ENCODE measurements around the gene ECM1. TPM values are rescaled to one million over a fixed set of nuclear protein-coding genes. Genes with fewer than 3 reads are reported as not detected.
A peak's percentile ranks its signal among the peaks of the same experiment; 100 is the strongest.

ECM1 gene
- total and polyA plus RNA-seq, 2 donors (not counting 1 experiment from before 2014, with no cell fraction given) = 1.9 to 2.3 TPM

GRCh38 chr1:150559656-150560010 lies 51.7 kb downstream of the ECM1 start:
- peaks cover 41% of the 10 kb centered on the region for H3K4me1 Mint-ChIP-seq
- H3K4me3 ChIP-seq (ENCODE audit: control extremely low read depth in 1 of 5, extremely low read depth in 1 of 5, insufficient read depth in 1 of 5, low read depth in 2 of 5, low read length in 4 of 5) = no peak overlapping the region
- peak overlapping the region; percentile 95 for H2AFZ ChIP-seq (ENCODE audit: insufficient read depth, low read depth, low read length, poor library complexity, severe bottlenecking)
- POLR2A ChIA-PET = interaction anchor here (0.5 to 10.3 kb wide), 3 partner anchors 16 to 65 kb away, joined by 3 to 371 read pairs (median 4); partner anchors contain the start of gene MCL1
- H3K27ac ChIP-seq (ENCODE audit: low read length in 2 of 2) = no peak overlapping the region
- H3K27me3 ChIP-seq (replicated peaks in 1 of 4; ENCODE audit: control extremely low read depth in 1 of 4, control insufficient read depth in 3 of 4, insufficient read depth in 4 of 4, low read length in 3 of 4) = no peaks in the 10 kb centered on the region
- CTCF ChIA-PET = interaction anchor here (0.7 to 14.8 kb wide), 21 partner anchors 9 to 436 kb away, joined by 3 to 661 read pairs (median 6); partner anchors contain the start of genes ADAMTSL4, ENSA, FALEC and GOLPH3L
- H3K79me2 ChIP-seq (ENCODE audit: control insufficient read depth, insufficient read depth, low read length) = peaks cover 20% of the 10 kb centered on the region
- H3K9me3 ChIP-seq (ENCODE audit: control extremely low read depth in 1 of 3, control insufficient read depth in 2 of 3, insufficient read depth in 1 of 3, low read length in 2 of 3) = no peaks in the 10 kb centered on the region
- no peak overlapping the region for H3K27ac Mint-ChIP-seq
- no peaks in the 10 kb centered on the region for H3K27me3 Mint-ChIP-seq
- peaks cover 3% of the 10 kb centered on the region for H4K20me1 ChIP-seq (ENCODE audit: control insufficient read depth, insufficient read depth, low read length, poor library complexity, severe bottlenecking)
- no peak overlapping the region for H3K4me3 Mint-ChIP-seq
- H3K4me2 ChIP-seq (replicated peaks; ENCODE audit: low read depth, low read length, poor library complexity, severe bottlenecking) = peak overlapping the region; percentile 90
- TF ChIP-seq CTCF (IDR thresholded peaks at IDR 0.05) (no peak), EZH2 (IDR thresholded peaks at IDR 0.05; ENCODE audit: borderline replicate concordance, insufficient read depth, low read depth, low read length, poor library complexity, severe bottlenecking) (no peak)
- no peaks in the 10 kb centered on the region for H3K36me3 ChIP-seq (replicated peaks in 1 of 2; ENCODE audit: control extremely low read depth in 1 of 2, control insufficient read depth in 1 of 2, extremely low read depth in 1 of 2, insufficient read depth in 2 of 2, low read length in 1 of 2)
- ATAC-seq (ENCODE audit: low read depth) (no peak), DNase-seq (no peak)
- 74% methylated on average over 6 of the region's 10 CpGs for WGBS (ENCODE audit: insufficient coverage)
- peaks cover 32 to 45% of the 10 kb centered on the region in 2 donors for H3K4me1 ChIP-seq (ENCODE audit: control insufficient read depth in 2 of 2, insufficient read depth in 2 of 2, low read length in 2 of 2)
- H3K9ac ChIP-seq (ENCODE audit: low read length) = no peak overlapping the region
- no peaks in the 10 kb centered on the region for H3K9me3 Mint-ChIP-seq (ENCODE audit: insufficient read depth)
- intact Hi-C loops (cut with micrococcal nuclease) = loop anchor here (1.0 to 5.0 kb wide), 4 partner anchors 95 to 448 kb away; partner anchors contain the start of genes ARNT, CTSS, MINDY1 and PRUNE1

GRCh38 chr1:150560011-150560438 lies 52.1 kb downstream of the ECM1 start:
- H3K27me3 ChIP-seq (replicated peaks in 1 of 4; ENCODE audit: control extremely low read depth in 1 of 4, control insufficient read depth in 3 of 4, insufficient read depth in 4 of 4, low read length in 3 of 4) = no peaks in the 10 kb centered on the region
- no peaks in the 10 kb centered on the region for H3K9me3 Mint-ChIP-seq (ENCODE audit: insufficient read depth)
- H3K4me3 Mint-ChIP-seq = peak overlapping the region; percentile 99
- H3K9ac ChIP-seq (ENCODE audit: low read length) = peak overlapping the region; percentile 93
- ATAC-seq (ENCODE audit: low read depth) (no peak), DNase-seq (peak; percentile 85)
- H3K27ac ChIP-seq (ENCODE audit: low read length in 2 of 2) = peak overlapping the region in 1 of 2 donors; percentile 99
- intact Hi-C loops (cut with micrococcal nuclease) = loop anchor here (1.0 to 5.0 kb wide), 4 partner anchors 96 to 447 kb away; partner anchors contain the start of genes ARNT, CTSS, MINDY1 and PRUNE1
- ChIA-PET POLR2A (interaction anchor here (0.5 to 10.3 kb wide), 4 partner anchors 15 to 70 kb away, joined by 3 to 371 read pairs (median 20); partner anchors contain the start of genes ENSA and MCL1), CTCF (interaction anchor here (0.6 to 14.8 kb wide), 32 partner anchors 9 to 436 kb away, joined by 3 to 661 read pairs (median 4); partner anchors contain the start of genes ADAMTSL4, ENSA, FALEC and GOLPH3L)
- TF ChIP-seq CTCF (IDR thresholded peaks at IDR 0.05) (peak; percentile 94), EZH2 (IDR thresholded peaks at IDR 0.05; ENCODE audit: borderline replicate concordance, insufficient read depth, low read depth, low read length, poor library complexity, severe bottlenecking) (no peak)
- H3K36me3 ChIP-seq (replicated peaks in 1 of 2; ENCODE audit: control extremely low read depth in 1 of 2, control insufficient read depth in 1 of 2, extremely low read depth in 1 of 2, insufficient read depth in 2 of 2, low read length in 1 of 2) = no peaks in the 10 kb centered on the region
- H2AFZ ChIP-seq (ENCODE audit: insufficient read depth, low read depth, low read length, poor library complexity, severe bottlenecking) = peak overlapping the region; percentile 95
- WGBS (ENCODE audit: insufficient coverage) = 13% methylated on average over 5 of the region's 9 CpGs
- peaks cover 45% of the 10 kb centered on the region for H3K4me1 Mint-ChIP-seq
- peak overlapping the region in 2 of 5 experiments; percentile 9 to 19 for H3K4me3 ChIP-seq (ENCODE audit: control extremely low read depth in 1 of 5, extremely low read depth in 1 of 5, insufficient read depth in 1 of 5, low read depth in 2 of 5, low read length in 4 of 5)
- H3K4me1 ChIP-seq (ENCODE audit: control insufficient read depth in 2 of 2, insufficient read depth in 2 of 2, low read length in 2 of 2) = peaks cover 35 to 48% of the 10 kb centered on the region in 2 donors
- no peaks in the 10 kb centered on the region for H3K9me3 ChIP-seq (ENCODE audit: control extremely low read depth in 1 of 3, control insufficient read depth in 2 of 3, insufficient read depth in 1 of 3, low read length in 2 of 3)
- H3K4me2 ChIP-seq (replicated peaks; ENCODE audit: low read depth, low read length, poor library complexity, severe bottlenecking) = peak overlapping the region; percentile 90
- no peaks in the 10 kb centered on the region for H3K27me3 Mint-ChIP-seq
- H4K20me1 ChIP-seq (ENCODE audit: control insufficient read depth, insufficient read depth, low read length, poor library complexity, severe bottlenecking) = peaks cover 3% of the 10 kb centered on the region
- peaks cover 24% of the 10 kb centered on the region for H3K79me2 ChIP-seq (ENCODE audit: control insufficient read depth, insufficient read depth, low read length)
- H3K27ac Mint-ChIP-seq = peak overlapping the region; percentile 98
